GM19468 (cell line): Measurements from ENCODE around the gene HSD3B7.

Source experiments
- ATAC-seq: cut with Tn5 transposase; IDR thresholded peaks from one replicate; pipeline ENCODE4 v1.9.1; 2021; ENCODE audit warnings: mild to moderate bottlenecking, moderate library complexity, moderate number of reproducible peaks; ENCODE audit not compliant: unreplicated experiment; ENCODE audit errors: extremely low read depth

HSD3B7 gene

GRCh38 chr16:30997725-30998711 lies 13.0 kb downstream of the HSD3B7 start:
- ATAC-seq: no peak

- ATAC-seq: no peak
Measured at GRCh38 chr16:30998852-30999761, 14.1 kb downstream of the HSD3B7 start.

GRCh38 chr16:31000671-31001382 lies 15.8 kb downstream of the HSD3B7 start:
- ATAC-seq: no peak

GRCh38 chr16:31001507-31002249 lies 16.7 kb downstream of the HSD3B7 start:
- ATAC-seq: no peak

- no peak for ATAC-seq
Measured at GRCh38 chr16:31002250-31002700, 17.3 kb downstream of the HSD3B7 start.

GRCh38 chr16:31002862-31003341 lies 17.9 kb downstream of the HSD3B7 start:
- no peak for ATAC-seq

GRCh38 chr16:31003744-31004143 lies 18.7 kb downstream of the HSD3B7 start:
- no peak for ATAC-seq

- no peak for ATAC-seq
Measured at GRCh38 chr16:31004658-31005057, 19.7 kb downstream of the HSD3B7 start.

- no peak for ATAC-seq
Measured at GRCh38 chr16:31005350-31006085, 20.5 kb downstream of the HSD3B7 start.

- no peak for ATAC-seq
Measured at GRCh38 chr16:31006086-31006385, 21.0 kb downstream of the HSD3B7 start.

- no peak for ATAC-seq
Measured at GRCh38 chr16:31006589-31006988, 21.6 kb downstream of the HSD3B7 start.

- no peak for ATAC-seq
Measured at GRCh38 chr16:31007684-31008083, 22.7 kb downstream of the HSD3B7 start.

GRCh38 chr16:31008149-31008548 lies 23.1 kb downstream of the HSD3B7 start:
- ATAC-seq: no peak

- no peak for ATAC-seq
Measured at GRCh38 chr16:31008551-31008950, 23.5 kb downstream of the HSD3B7 start.

GRCh38 chr16:31009120-31009519 lies 24.1 kb downstream of the HSD3B7 start:
- ATAC-seq: no peak

- ATAC-seq: no peak
Measured at GRCh38 chr16:31009894-31010584, 25.0 kb downstream of the HSD3B7 start.

GRCh38 chr16:31010585-31011325 lies 25.7 kb downstream of the HSD3B7 start, which contains the start of gene STX1B:
STX1B (minus strand) TSS chr16:31010638; CDS start chr16:31010396, 242 bp downstream.
- ATAC-seq: no peak
